ENCODE data around the gene POMT1. TPM values are rescaled to one million over a fixed set of nuclear protein-coding genes. Genes with fewer than 3 reads are reported as not detected.

The POMT1 gene
- total RNA-seq, 1 donor from 2014 or later: 46.7 TPM

- TF ChIP-seq CTCF (IDR thresholded peaks at IDR 0.05): no peak
- no peak overlapping the region for H3K27ac Mint-ChIP-seq (ENCODE audit: unreplicated experiment)
Observed at GRCh38 chr9:131562032-131562959, 59.6 kb downstream of the POMT1 start.

GRCh38 chr9:131565369-131565768 is 62.7 kb downstream of the POMT1 start:
- no peaks in the 10 kb centered on the region for H3K27me3 Mint-ChIP-seq (ENCODE audit: low read depth)
- no peak overlapping the region for H3K4me3 Mint-ChIP-seq (ENCODE audit: unreplicated experiment)
- no peak for DNase-seq (ENCODE audit: low spot score)
- H3K36me3 Mint-ChIP-seq (ENCODE audit: low read depth): peaks cover 7% of the 10 kb centered on the region
- H3K9me3 Mint-ChIP-seq (ENCODE audit: low read depth): peaks cover 7% of the 10 kb centered on the region
- no peak overlapping the region for H3K27ac Mint-ChIP-seq (ENCODE audit: unreplicated experiment)
- TF ChIP-seq CTCF (IDR thresholded peaks at IDR 0.05): no peak
- peaks cover 8% of the 10 kb centered on the region for H3K4me1 Mint-ChIP-seq (ENCODE audit: low read depth)

More at GRCh38 chr9:131562032-131562959, 59.6 kb downstream of the POMT1 start:
- Mint-ChIP-seq H3K9me3 (ENCODE audit: low read depth) (peaks cover 10% of the 10 kb centered on the region), H3K4me1 (ENCODE audit: low read depth) (peaks cover 8% of the 10 kb centered on the region), H3K4me3 (ENCODE audit: unreplicated experiment) (no peak overlapping the region), H3K36me3 (ENCODE audit: low read depth) (peaks cover 4% of the 10 kb centered on the region), H3K27me3 (ENCODE audit: low read depth) (no peaks in the 10 kb centered on the region)
- no peak for DNase-seq (ENCODE audit: low spot score)

- Mint-ChIP-seq H3K4me1 (ENCODE audit: low read depth) (peaks cover 8% of the 10 kb centered on the region), H3K27ac (ENCODE audit: unreplicated experiment) (no peak overlapping the region), H3K27me3 (ENCODE audit: low read depth) (no peaks in the 10 kb centered on the region), H3K36me3 (ENCODE audit: low read depth) (peaks cover 6% of the 10 kb centered on the region), H3K4me3 (ENCODE audit: unreplicated experiment) (no peak overlapping the region), H3K9me3 (ENCODE audit: low read depth) (peaks cover 4% of the 10 kb centered on the region)
- TF ChIP-seq CTCF (IDR thresholded peaks at IDR 0.05): no peak
- DNase-seq (ENCODE audit: low spot score): no peak
Observed at GRCh38 chr9:131566158-131566557, 63.4 kb downstream of the POMT1 start.

- Mint-ChIP-seq H3K36me3 (ENCODE audit: low read depth) (peaks cover 9% of the 10 kb centered on the region), H3K4me3 (ENCODE audit: unreplicated experiment) (no peak overlapping the region), H3K27me3 (ENCODE audit: low read depth) (no peaks in the 10 kb centered on the region), H3K9me3 (ENCODE audit: low read depth) (peaks cover under 1% of the 10 kb centered on the region), H3K4me1 (ENCODE audit: low read depth) (no peaks in the 10 kb centered on the region), H3K27ac (ENCODE audit: unreplicated experiment) (no peak overlapping the region)
- no peak for TF ChIP-seq CTCF (IDR thresholded peaks at IDR 0.05)
- DNase-seq (ENCODE audit: low spot score): peak; percentile 72
Observed at GRCh38 chr9:131567910-131568309, 65.2 kb downstream of the POMT1 start.

Other genes with a start within 250 kb of the POMT1 start
- 1.4 to 1.6 TPM (median 1.5 TPM) in 3 replicates for gene FAM78A, start 226.4 kb upstream of the POMT1 start, total RNA-seq
- 1.1 to 2.3 TPM (median 1.5 TPM) in 3 replicates for gene PLPP7, start 213.2 kb upstream of the POMT1 start, total RNA-seq
- gene PRRC2B, start 108.8 kb upstream of the POMT1 start, total RNA-seq: 233 to 235 TPM (median 235 TPM) in 3 replicates
- 17.9 to 27.7 TPM (median 18.3 TPM) in 3 replicates for gene UCK1, start 28.3 kb downstream of the POMT1 start, total RNA-seq
- not detected in 3 replicates for gene PRRT1B, start 42.6 kb downstream of the POMT1 start, total RNA-seq
- gene RAPGEF1, start 237.2 kb downstream of the POMT1 start, total RNA-seq: 65.4 to 77.3 TPM (median 73.1 TPM) in 3 replicates

All from chondrocyte (in vitro differentiated cells).